GM12864 (cell line): ENCODE measurements around the gene DCAF7.

Experiments used
- DNase-seq: peaks from one replicate; pipeline ENCODE4 v3.0.0-alpha.2; 2011; ENCODE audit warnings: low read depth
- H3K4me3 ChIP-seq: 2 replicates; pipeline ENCODE4 v1.5.1; 2011; ENCODE audit warnings: mild to moderate bottlenecking, low read depth, low read length, control low read depth
- CTCF ChIP-seq: IDR thresholded peaks from 2 replicates; pipeline ENCODE4 v1.5.1; 2011; ENCODE audit warnings: low read depth, mild to moderate bottlenecking, moderate library complexity, low read length, control low read depth, inconsistent platforms; ENCODE audit errors: missing control alignments

DCAF7 gene

GRCh38 chr17:63555500-63556156, 5.4 kb downstream of the DCAF7 start:
- no peak overlapping the region for H3K4me3 ChIP-seq
- no peak for TF ChIP-seq CTCF
- DNase-seq, result no peak

GRCh38 chr17:63557416-63557815, 7.1 kb downstream of the DCAF7 start:
- H3K4me3 ChIP-seq, result no peak overlapping the region
- DNase-seq, result no peak
- TF ChIP-seq CTCF, result no peak

GRCh38 chr17:63558441-63558840, 8.2 kb downstream of the DCAF7 start:
- DNase-seq, result no peak
- no peak overlapping the region for H3K4me3 ChIP-seq
- no peak for TF ChIP-seq CTCF

GRCh38 chr17:63561819-63562218, 11.5 kb downstream of the DCAF7 start:
- no peak for DNase-seq
- no peak overlapping the region for H3K4me3 ChIP-seq
- no peak for TF ChIP-seq CTCF

GRCh38 chr17:63563339-63563738, 13.1 kb downstream of the DCAF7 start:
- TF ChIP-seq CTCF, result no peak
- H3K4me3 ChIP-seq, result no peak overlapping the region
- no peak for DNase-seq

GRCh38 chr17:63564562-63564961, 14.3 kb downstream of the DCAF7 start:
- no peak overlapping the region for H3K4me3 ChIP-seq
- no peak for TF ChIP-seq CTCF
- DNase-seq, result no peak

GRCh38 chr17:63567229-63567628, 17.0 kb downstream of the DCAF7 start:
- no peak overlapping the region for H3K4me3 ChIP-seq
- no peak for TF ChIP-seq CTCF
- no peak for DNase-seq
